NCI-H345 treated with DMSO at 0.1 percent for 48 hours (cell line): Measurements from ENCODE around the gene MAPK8IP3.

Experiments
- DNase-seq: peaks from one replicate; lab custom pipeline; 2025; ENCODE audit not compliant: unreplicated experiment; lab: John Stamatoyannopoulos, UW

Gene MAPK8IP3

DNA sequence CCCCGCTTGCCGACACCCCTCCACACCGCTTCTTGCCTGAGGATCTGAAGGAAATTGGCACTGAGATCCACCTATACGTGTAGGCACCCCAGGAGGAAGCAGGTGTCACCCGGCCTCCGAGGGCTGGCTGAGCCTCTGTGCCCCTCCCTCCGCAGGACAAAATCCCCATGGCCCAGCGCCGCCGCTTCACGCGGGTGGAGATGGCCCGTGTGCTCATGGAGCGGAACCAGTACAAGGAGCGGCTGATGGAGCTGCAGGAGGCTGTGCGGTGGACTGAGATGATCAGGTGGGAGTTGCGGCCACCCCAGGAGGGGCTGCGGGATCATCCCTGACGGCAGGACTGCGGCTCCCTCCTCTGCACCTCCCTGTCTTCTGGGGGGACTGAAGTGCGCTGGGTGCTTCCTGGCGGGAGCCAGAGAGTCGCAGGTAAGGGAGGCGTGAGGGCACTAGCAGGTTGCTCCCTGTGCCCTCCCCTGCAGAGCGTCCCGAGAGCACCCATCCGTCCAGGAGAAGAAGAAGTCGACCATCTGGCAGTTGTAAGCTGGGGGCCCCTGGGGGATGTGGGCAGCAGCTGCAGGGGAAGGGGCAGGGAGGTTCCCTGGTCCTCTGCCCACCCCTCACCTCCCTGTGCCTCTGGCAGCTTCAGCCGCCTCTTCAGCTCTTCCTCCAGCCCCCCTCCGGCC is 56.3 kb downstream of the MAPK8IP3 start:
- DNase-seq: no peak

DNA sequence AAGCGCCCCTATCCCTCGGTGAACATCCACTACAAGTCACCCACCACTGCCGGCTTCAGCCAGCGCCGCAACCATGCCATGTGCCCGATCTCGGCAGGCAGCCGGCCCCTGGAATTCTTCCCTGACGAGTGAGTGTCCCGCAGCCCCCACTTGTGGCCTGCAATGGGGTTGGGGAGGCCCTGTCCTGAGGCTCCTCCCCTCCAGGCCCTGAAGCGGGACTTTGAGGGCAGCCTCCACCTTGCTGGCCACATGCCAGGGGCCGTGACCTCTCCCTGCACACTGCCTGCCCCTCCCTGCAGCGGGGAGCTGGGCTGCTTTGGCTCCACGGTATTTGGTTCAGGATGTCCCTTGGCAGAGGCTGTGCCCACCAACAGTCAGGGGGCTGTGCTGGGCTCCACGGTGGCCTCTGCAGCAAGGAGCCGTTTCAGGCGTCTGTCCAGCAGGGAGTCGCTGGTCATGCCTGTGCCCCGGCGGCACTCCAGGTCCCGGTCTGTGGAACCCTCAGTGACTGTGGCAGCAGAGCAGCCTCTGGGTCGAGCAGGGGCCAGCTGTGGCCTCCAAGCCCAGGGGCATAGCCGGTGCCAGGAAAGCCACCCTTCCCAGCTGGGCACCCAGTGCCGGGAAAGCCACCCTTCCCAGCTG is 57.0 kb downstream of the MAPK8IP3 start:
- DNase-seq: no peak

DNA sequence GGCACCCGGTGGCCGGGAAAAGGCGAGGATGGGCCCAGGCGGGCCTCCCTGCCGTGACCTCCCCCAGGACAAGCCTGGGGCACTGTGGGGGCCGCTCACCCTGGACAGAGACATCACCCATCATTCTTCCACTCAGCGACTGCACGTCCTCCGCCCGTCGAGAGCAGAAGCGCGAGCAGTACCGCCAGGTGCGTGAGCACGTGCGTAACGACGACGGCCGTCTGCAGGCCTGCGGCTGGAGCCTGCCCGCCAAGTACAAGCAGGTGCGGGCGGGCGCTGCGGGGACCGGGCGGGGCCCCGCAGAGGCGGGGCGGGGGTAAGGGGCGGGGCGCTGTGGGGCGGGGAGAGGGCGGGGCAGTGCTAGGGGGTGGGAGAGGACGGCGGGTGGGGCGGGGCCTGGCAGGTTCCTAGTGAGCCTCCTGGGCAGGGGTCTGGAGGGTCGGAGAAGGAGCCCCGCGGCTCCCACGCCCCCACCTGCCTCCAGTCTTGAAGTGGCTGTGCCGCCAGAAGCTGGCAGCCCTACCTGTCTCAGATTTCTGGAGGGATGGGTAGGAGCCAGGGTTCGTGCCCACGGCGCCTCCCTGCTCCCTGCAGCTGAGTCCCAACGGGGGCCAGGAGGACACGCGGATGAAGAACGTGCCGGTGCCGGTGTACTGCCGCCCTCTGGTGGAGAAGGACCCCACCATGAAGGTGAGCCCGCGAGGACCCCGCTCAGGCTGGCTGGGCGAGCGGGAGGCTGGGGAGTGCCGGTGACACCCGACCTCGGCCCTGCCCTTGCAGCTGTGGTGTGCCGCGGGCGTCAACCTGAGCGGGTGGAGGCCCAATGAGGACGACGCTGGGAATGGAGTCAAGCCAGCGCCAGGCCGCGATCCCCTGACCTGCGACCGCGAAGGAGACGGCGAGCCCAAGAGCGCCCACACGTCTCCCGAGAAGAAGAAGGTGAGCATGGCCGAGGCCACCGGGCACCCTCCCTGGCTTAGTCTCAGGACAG is 57.8 kb downstream of the MAPK8IP3 start:
- no peak for DNase-seq

DNA sequence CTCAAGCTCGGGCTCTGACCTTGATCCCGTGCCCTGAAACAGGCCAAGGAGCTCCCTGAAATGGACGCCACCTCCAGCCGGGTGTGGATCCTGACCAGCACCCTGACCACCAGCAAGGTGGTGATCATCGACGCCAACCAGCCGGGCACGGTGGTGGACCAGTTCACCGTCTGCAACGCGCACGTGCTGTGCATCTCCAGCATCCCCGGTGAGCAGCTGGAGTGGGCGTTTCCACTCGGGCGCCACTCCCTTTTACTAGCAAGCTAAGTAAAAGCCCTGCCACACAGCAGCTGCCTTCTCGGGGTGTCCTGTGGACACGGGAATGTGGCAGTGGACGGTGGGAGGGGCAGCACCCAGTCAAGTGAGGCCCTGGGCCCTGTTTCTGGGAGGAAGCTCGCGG is 59.0 kb downstream of the MAPK8IP3 start:
- no peak for DNase-seq

DNA sequence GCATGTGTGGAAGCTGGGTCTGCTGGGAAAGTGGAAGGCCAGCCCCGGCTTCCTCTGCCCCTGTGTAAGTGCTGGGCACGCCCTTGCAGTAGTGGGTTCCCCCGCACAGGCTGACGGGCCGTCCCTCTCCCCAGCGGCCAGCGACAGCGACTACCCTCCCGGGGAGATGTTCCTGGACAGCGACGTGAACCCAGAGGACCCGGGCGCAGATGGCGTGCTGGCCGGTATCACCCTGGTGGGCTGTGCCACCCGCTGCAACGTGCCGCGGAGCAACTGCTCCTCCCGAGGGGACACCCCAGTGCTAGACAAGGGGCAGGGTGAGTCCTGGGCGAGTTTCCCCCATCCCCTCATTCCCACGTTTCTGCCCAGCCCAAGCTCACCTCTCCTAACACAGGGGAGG is 59.8 kb downstream of the MAPK8IP3 start:
- no peak for DNase-seq

DNA sequence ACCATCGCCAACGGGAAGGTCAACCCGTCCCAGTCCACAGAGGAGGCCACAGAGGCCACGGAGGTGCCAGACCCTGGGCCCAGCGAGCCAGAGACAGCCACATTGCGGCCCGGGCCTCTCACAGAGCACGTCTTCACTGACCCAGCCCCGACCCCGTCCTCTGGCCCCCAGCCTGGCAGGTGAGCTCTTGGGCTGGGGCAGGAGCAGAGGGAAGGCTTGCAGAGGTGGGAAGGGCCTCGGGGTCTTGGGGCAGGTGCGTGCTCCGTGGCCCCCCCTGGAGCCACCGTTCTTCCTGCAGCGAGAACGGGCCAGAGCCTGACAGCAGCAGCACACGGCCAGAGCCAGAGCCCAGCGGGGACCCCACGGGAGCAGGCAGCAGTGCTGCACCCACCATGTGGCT is 60.2 kb downstream of the MAPK8IP3 start:
- no peak for DNase-seq

DNA sequence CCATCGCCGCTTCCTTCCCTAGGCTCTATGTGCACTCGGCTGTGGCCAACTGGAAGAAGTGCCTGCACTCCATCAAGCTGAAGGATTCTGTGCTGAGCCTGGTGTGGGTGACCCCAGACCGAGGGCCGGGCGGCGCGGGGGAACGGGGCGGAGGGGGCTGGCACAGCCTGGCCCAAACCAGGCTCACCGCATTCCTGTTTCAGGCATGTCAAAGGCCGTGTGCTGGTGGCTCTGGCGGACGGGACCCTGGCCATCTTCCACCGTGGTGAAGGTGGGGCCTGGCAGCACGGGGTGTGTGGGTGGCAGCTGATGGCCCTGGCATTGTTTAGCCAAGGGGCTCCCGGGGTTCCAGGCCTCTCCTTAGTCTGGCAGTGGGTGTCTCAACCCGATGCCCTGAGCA is 60.7 kb downstream of the MAPK8IP3 start:
- no peak for DNase-seq

DNA sequence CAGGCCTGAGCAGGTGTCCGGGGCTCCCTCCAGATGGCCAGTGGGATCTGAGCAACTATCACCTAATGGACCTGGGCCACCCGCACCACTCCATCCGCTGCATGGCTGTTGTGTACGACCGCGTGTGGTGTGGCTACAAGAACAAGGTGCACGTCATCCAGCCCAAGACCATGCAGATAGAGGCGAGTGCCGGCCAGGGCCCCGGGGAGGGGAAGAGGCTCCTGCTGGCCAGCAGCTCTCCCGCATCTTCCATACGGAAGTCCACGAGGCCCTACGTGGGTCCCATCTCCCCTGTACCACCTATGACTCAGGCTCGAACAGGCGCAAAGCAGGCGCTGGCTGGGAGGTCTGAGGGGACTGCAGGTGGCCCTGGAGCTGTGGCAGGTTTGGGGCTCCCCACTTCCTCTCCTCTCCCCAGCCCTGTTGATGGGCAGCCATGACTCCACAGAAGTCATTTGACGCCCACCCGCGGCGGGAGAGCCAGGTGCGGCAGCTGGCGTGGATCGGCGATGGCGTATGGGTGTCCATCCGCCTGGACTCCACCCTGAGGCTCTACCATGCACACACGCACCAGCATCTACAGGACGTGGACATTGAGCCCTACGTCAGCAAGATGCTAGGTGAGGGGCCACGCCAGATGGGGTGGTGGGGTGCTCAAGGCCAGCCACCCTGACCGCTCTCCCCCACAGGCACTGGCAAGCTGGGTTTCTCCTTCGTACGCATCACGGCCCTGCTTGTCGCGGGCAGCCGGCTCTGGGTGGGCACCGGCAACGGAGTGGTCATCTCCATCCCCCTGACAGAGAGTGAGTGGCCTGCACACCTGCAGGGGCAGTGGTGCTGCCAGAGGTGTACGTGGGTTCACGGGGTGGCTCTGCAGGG is 61.4 kb downstream of the MAPK8IP3 start:
- no peak for DNase-seq

DNA sequence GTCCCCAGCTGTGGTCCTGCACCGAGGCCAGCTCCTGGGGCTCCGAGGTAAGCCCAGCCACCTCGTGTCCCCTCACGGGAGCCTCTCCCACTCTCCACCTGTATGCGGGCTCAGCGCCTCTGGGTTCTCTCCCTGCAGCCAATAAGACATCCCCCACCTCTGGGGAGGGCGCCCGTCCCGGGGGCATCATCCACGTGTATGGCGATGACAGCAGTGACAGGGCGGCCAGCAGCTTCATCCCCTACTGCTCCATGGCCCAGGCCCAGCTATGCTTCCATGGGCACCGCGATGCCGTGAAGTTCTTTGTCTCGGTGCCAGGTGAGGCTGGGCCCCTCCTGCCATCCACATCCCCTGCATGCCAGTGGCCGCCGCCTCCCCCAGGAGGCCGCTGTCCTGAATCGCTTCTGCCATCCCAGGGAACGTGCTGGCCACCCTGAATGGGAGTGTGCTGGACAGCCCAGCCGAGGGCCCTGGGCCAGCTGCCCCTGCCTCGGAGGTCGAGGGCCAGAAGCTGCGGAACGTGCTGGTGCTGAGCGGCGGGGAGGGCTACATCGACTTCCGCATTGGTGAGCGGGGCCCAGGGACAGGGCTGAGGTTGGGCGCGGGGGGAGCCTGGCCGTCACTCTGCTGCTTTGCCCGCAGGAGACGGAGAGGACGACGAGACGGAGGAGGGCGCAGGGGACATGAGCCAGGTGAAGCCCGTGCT is 62.2 kb downstream of the MAPK8IP3 start:
- DNase-seq: no peak

DNA sequence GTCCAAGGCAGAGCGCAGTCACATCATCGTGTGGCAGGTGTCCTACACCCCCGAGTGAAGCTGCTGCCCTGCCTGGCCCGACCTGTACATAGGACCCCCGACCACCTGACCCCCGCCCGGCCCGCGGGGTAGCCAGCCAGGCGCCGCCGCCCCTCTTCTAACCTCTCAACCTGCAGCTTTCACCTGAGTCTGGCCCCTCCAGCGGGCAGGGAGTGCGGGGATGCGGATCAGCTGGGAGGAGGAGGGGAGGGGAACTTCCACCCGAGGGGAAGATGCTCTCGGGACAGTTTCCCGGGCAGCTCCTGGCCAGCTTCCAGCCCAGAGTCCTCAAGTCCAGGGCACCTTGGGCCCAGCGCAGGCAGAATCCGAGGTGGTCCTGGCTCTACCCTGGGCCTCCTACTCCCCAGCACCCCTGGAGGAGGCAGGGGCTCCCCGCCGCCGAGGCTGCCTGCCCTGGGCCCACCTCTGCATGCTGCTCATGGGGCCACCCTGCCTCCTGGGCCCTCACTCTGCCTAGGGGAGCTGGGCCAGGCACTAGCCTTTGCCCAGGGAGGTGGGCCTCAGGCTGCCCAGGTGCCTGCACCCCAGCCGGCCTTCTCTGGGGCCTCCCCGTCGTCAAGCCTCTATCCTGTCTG is 62.9 kb downstream of the MAPK8IP3 start:
- DNase-seq: no peak

DNA sequence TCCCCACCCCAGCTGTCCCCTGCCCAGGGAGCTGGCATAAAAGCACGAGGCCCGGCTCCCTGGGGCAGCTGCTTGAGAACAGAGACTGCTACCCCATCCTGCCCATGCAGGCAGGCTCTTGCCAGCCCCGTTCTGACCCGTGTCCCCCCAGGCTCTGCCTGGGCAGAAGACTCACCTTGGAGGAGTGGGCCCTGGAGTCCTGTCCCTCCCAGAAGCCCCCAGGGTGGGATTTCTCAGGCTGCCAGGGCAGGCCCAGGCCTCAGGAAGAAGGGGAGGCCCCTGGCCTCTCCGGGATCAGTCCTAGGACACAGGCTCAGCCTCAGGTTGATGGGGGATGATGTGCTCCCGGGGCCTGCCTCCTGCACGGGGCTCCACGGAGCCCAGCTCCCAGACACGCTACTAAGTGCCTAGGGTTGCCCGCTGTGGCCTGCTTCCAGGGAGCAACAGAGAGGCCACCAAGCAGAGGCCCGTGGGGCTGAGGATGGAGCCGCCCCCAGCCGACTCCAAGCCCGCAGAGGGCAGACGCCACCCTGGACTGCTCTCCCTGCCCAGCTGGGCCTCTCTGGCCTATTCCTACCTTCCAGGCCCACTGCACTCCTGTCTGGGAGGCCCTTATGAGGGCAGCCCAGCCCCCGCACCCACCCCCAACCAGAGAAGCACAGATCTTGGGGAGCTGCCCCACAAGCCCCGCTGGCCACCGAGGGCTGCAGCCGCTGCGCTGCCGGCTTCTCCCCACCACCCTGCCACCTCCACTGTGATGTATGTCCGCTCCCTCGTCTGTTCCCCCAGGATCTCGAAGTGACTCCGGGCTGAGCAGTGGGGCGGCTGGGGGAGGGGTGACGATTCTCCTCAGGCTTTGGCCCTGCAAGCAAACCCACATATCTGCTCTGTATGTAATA is 63.7 kb downstream of the MAPK8IP3 start:
- DNase-seq: no peak

DNA sequence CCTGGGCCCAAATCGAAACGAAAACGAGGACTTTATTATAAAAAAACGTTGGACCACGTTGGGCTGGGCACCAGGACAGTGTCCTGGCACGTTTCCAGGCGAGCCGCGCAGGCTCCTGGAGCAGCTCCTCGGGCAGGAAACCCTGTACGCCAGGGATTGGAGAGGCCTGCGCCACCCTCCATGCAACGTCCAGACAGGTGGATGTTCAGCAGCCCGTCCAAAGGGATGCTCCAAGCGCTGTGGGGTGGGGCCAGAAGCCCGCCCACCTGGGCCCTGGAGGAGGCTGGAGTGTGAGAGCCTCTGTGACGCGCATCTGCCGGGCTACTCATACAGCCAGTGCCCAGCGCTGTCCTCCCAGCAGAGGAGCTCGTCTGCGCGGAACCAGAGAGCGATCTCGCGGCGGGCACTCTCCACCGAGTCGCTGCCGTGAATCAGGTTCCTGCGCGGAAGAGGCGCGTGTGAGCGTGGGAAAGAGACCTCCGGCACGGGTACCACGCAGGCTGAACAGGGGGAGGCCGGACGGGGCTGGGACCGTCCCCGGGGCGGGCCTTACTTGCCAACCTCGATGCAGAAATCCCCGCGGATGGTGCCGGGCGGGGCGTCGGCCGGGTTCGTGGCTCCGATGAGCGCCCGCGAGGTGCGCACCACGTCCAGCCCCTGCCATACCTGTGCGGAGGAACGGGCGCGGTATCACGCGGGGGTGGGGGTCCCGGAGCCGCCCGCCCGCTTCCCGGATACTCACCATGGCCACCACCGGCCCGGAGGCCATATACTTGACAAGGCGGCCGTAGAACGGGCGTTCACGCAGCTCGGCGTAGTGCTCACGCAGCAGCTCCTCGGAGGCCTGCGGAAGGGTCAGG is 64.6 kb downstream of the MAPK8IP3 start:
- DNase-seq: no peak

DNA sequence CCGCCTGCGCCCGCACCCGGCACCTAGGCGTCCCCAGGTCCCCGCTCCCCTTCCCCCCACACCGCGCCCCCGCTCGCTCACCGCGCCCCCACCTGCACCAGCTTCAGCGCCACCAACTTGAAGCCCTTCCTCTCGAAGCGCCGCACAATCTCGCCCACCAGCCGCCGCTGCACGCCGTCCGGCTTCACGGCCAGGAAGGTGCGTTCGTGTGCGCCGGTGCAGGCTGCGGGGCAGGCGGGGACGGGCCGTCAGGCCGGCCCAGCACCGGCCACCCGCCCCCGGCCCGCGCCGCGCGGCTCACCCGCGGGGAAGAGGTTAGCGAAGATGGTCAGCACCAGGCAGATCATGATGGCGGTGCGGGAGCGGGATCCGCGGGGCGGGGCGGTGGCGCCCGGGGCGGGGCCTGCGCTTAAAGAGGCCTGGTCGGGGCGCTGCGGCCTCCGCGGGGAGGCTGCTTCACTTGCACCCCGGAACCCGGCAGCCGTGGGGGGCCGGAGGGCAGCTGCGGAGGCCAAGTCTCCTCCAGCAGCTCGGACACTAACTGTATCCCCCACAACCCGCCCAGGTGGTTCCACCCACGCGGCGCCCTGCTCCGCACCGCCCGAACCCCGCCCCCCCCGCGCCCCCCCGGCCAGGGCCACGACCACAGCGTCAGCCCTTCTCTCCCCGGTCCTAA is 65.3 kb downstream of the MAPK8IP3 start, which contains the start of gene NME3:
Gene NME3 (minus strand): TSS at position 356 of the 676 bp plus-strand sequence. CDS start 9 bp downstream, at position 347.
- DNase-seq: no peak

DNA sequence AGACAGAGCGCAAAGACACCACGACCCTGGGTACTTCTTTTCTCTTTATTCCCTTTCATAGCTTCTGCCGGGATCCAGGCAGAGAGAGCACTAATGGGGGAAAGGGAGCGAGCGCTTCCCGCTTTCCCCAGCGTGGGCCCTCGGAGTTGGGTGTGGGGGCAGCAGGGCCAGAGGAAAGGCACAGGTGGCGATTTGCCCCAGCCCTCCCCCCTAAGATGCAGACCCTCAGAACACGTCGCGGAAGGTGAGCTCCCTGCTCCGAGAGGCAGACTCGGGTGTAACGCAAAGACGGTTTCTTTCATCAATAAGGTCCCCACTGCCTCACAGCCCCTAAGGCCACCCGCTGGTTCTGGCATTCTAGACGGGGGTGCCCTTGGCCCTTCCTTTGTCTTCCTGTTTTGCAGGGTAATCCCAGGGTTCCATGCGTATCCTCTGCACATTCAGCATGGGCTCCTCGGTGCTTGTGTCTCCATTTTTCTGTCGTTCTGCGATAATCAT is 65.9 kb downstream of the MAPK8IP3 start:
- DNase-seq: no peak

DNA sequence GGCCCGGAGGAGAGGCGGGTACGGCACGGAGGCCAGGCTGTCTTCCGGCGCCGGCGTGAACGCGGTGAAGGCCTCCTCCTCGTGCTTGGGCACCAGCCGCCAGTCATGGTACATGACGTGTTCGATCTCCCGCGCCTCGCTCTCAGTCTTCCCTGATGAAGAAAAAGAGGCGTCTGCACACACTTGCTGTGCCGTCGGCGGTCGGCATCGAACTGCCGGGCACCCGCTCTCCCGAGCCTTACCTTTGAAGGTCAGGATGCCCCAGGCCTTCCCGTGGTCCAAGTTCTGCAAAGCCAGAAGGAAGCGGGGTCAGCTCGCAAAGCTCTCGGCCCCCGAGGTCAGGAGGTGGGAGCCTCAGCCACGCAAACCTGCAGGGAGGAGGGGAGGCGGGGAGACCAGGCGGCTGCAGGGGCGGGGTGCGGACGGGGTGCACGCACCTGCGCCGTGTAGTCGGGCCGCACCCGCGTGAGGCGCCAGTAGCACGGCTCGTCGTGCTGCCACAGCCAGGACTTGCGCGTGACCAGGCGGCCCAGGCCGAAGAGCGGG is 66.4 kb downstream of the MAPK8IP3 start, which contains the start of gene EME2:
Gene EME2 (plus strand): TSS at position 449 of the 546 bp plus-strand sequence. CDS start 418 bp downstream, outside the sequence.
- no peak for DNase-seq

DNA sequence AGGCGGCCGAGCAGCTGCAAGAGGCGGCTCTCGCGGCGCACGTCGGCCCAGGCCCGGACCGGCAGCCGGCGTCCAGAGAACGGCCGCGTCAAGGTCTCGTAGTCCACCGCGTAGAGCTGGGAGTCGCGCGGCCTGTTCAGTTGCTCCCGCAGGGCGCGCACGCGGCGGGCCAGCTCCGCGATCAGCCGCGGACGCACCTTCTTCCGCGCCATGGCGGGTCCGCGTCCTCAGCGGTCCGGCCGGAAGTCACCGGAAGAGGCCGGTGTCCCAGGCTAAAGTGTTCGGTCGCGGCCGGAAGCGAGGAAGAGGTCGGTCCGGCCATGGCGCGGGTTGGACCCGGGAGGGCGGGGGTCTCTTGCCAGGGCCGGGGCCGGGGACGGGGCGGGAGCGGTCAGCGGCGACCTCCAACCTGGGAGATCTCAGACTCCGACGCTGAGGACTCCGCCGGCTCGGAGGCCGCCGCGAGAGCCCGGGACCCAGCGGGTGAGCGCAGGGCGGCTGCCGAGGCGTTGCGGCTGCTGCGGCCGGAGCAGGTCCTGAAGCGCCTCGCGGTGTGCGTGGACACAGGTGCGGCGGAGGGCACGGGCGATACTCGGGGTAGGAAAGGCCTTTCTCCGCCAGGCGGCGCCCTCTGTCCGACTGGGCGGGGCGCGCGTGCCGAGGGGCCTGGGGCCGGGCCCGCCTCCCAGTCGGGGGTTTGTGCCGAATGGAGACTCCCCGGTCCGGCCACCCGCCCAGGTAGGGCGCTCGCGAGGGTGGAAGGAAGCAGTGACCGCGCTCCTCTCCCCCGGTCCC is 67.1 kb downstream of the MAPK8IP3 start, which contains the start of gene MRPS34:
Gene MRPS34 (minus strand): TSS at position 227 of the 795 bp plus-strand sequence. CDS start 15 bp downstream, at position 212.
- peak; percentile 72 for DNase-seq
